Fibroblast of pulmonary artery (primary cell): ENCODE data around the gene KCNQ2.

ENCODE experiments used
- DNase-seq: peaks from one replicate; pipeline ENCODE4 v3.0.0-alpha.2; 2010; ENCODE audit warnings: low read depth
- H3K4me3 ChIP-seq: replicated peaks from 2 replicates; pipeline ENCODE4 v1.5.1; 2011; ENCODE audit warnings: low read depth, mild to moderate bottlenecking, control low read depth, low read length, moderate library complexity
- TF ChIP-seq, protein P1 (sequence below): IDR thresholded peaks from 2 replicates; pipeline ENCODE4 v1.5.1; 2011; ENCODE audit warnings: mild to moderate bottlenecking, control low read depth, low read length, inconsistent platforms; ENCODE audit errors: missing control alignments

KCNQ2 gene

GRCh38 chr20:63488315-63489251 is 16.1 kb upstream of the KCNQ2 start:
- DNase-seq, result no peak
- TF ChIP-seq, protein P1, sequence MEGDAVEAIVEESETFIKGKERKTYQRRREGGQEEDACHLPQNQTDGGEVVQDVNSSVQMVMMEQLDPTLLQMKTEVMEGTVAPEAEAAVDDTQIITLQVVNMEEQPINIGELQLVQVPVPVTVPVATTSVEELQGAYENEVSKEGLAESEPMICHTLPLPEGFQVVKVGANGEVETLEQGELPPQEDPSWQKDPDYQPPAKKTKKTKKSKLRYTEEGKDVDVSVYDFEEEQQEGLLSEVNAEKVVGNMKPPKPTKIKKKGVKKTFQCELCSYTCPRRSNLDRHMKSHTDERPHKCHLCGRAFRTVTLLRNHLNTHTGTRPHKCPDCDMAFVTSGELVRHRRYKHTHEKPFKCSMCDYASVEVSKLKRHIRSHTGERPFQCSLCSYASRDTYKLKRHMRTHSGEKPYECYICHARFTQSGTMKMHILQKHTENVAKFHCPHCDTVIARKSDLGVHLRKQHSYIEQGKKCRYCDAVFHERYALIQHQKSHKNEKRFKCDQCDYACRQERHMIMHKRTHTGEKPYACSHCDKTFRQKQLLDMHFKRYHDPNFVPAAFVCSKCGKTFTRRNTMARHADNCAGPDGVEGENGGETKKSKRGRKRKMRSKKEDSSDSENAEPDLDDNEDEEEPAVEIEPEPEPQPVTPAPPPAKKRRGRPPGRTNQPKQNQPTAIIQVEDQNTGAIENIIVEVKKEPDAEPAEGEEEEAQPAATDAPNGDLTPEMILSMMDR, result no peak
- no peak overlapping the region for H3K4me3 ChIP-seq

GRCh38 chr20:63487781-63488241 is 15.4 kb upstream of the KCNQ2 start:
- TF ChIP-seq, protein P1, result no peak
- H3K4me3 ChIP-seq, result no peak overlapping the region
- DNase-seq, result no peak

- DNase-seq, result no peak
- TF ChIP-seq, protein P1, result no peak
- no peak overlapping the region for H3K4me3 ChIP-seq
These were observed 14.8 kb upstream of the KCNQ2 start for GRCh38 chr20:63487116-63487764.

GRCh38 chr20:63486300-63486855 is 13.9 kb upstream of the KCNQ2 start:
- TF ChIP-seq, protein P1, result no peak
- no peak for DNase-seq
- H3K4me3 ChIP-seq, result no peak overlapping the region

DNA sequence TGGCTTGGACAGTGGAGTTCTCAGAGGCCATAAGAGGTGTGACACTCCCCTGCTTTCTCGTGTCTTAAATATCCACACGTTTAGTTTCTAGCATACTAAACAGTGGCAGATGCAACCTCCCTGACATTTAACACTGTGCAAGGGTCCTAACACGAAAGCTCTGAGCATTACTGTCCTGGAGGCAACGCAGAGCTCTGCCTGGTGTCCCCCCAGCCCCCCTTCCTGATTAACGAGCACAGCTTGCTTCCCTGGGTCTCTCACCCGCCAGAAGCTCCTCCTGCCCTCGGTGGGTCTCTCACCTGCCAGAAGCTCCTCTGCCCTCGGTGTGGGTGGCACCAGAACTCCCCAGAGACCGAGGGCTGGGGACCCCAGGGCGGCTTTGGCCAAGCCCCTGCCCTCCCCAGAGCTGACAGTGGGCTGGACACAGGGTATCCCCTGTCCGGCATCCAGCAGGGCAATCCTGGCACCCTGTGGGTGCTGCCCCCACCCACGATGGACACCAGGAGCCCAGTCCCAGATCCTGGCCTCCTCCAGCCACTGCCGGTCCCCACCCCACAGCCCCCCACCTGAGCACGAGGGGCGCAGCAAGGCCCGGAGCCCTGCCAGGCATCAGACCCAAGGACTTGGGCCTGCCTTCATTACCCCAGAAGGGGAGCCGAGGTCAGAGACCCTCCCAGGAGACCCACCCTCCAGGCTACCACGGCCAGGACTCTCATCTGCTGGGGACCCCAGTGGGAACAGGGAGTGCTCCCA is 12.4 kb upstream of the KCNQ2 start:
- TF ChIP-seq, protein P1, result no peak
- DNase-seq, result no peak
- no peak overlapping the region for H3K4me3 ChIP-seq

- no peak for DNase-seq
- TF ChIP-seq, protein P1, result no peak
- no peak overlapping the region for H3K4me3 ChIP-seq
These were observed 11.8 kb upstream of the KCNQ2 start for GRCh38 chr20:63484236-63484635.
